Measurements from ENCODE around the gene KIF5B. TPM values are rescaled to one million over a fixed set of nuclear protein-coding genes. Genes with fewer than 3 reads are reported as not detected.
"Not testable (repeated sequence)": the region's sequence is repeated elsewhere in the genome, so short reads cannot be mapped to it uniquely, and the experiment has no call there.

KIF5B gene
- total RNA-seq, 4 donors from 2014 or later, result 80.2 to 116 (median 100) TPM

DNA sequence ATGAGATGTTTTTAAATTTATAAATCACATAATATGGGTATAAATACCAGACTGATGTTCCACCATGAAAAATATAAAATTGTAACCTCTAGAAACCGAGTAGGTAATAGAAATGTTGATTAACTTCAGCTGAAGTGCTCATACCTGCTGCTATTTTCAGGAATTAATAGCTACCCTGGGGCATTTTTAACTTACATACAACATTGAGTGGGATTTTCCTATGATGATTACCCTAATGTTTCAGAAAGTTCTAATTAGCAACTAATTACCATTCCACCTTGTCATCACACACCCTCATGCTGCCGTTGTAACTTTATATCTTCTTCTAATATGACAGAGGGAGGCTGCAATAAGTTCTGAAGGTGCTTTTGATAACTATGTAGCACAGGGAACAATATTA, 74.1 kb downstream of the KIF5B start:
- DNase-seq (ENCODE audit: low spot score in 2 of 2), result no peak
- H3K4me3 ChIP-seq (ENCODE audit: low read depth, poor library complexity, severe bottlenecking), result no peak overlapping the region
- WGBS, 2 donors, result 48 to 54% methylated on average over 2 of the region's 2 CpGs
- TF ChIP-seq POLR2A (IDR thresholded peaks at IDR 0.05), result no peak
- TF ChIP-seq, protein P1, sequence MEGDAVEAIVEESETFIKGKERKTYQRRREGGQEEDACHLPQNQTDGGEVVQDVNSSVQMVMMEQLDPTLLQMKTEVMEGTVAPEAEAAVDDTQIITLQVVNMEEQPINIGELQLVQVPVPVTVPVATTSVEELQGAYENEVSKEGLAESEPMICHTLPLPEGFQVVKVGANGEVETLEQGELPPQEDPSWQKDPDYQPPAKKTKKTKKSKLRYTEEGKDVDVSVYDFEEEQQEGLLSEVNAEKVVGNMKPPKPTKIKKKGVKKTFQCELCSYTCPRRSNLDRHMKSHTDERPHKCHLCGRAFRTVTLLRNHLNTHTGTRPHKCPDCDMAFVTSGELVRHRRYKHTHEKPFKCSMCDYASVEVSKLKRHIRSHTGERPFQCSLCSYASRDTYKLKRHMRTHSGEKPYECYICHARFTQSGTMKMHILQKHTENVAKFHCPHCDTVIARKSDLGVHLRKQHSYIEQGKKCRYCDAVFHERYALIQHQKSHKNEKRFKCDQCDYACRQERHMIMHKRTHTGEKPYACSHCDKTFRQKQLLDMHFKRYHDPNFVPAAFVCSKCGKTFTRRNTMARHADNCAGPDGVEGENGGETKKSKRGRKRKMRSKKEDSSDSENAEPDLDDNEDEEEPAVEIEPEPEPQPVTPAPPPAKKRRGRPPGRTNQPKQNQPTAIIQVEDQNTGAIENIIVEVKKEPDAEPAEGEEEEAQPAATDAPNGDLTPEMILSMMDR (IDR thresholded peaks at IDR 0.05), result no peak
- intact Hi-C loops (cut with DNase I; ENCODE audit: low total_unique reads), result no loop called here

GRCh38 chr10:31980471-31980870, 75.8 kb downstream of the KIF5B start:
- intact Hi-C loops (cut with DNase I; ENCODE audit: low total_unique reads), result no loop called here
- 96% methylated on average over 4 of the region's 4 CpGs for WGBS, 2 donors
- no peak for DNase-seq (ENCODE audit: low spot score in 2 of 2)
- no peak overlapping the region for H3K4me3 ChIP-seq (ENCODE audit: low read depth, poor library complexity, severe bottlenecking)
- no peak for TF ChIP-seq POLR2A (IDR thresholded peaks at IDR 0.05)
- TF ChIP-seq, protein P1 (IDR thresholded peaks at IDR 0.05), result no peak

GRCh38 chr10:31979071-31979470, 77.2 kb downstream of the KIF5B start:
- DNase-seq (ENCODE audit: low spot score in 2 of 2); intact Hi-C loops (cut with DNase I; ENCODE audit: low total_unique reads): not testable (repeated sequence)
- WGBS, 2 donors, result 95 to 98% methylated on average over 18 to 19 of the region's 19 CpGs

GRCh38 chr10:31978156-31978483, 78.1 kb downstream of the KIF5B start:
- no peak for DNase-seq (ENCODE audit: low spot score in 2 of 2)
- TF ChIP-seq POLR2A (IDR thresholded peaks at IDR 0.05), result no peak
- TF ChIP-seq, protein P1 (IDR thresholded peaks at IDR 0.05), result no peak
- WGBS, 2 donors, result 68 to 78% methylated on average over 2 of the region's 2 CpGs
- no peak overlapping the region for H3K4me3 ChIP-seq (ENCODE audit: low read depth, poor library complexity, severe bottlenecking)
- intact Hi-C loops (cut with DNase I; ENCODE audit: low total_unique reads), result no loop called here

More at GRCh38 chr10:31979071-31979470, 77.2 kb downstream of the KIF5B start:
- H3K4me3 ChIP-seq (ENCODE audit: low read depth, poor library complexity, severe bottlenecking), result not testable (repeated sequence)

DNA sequence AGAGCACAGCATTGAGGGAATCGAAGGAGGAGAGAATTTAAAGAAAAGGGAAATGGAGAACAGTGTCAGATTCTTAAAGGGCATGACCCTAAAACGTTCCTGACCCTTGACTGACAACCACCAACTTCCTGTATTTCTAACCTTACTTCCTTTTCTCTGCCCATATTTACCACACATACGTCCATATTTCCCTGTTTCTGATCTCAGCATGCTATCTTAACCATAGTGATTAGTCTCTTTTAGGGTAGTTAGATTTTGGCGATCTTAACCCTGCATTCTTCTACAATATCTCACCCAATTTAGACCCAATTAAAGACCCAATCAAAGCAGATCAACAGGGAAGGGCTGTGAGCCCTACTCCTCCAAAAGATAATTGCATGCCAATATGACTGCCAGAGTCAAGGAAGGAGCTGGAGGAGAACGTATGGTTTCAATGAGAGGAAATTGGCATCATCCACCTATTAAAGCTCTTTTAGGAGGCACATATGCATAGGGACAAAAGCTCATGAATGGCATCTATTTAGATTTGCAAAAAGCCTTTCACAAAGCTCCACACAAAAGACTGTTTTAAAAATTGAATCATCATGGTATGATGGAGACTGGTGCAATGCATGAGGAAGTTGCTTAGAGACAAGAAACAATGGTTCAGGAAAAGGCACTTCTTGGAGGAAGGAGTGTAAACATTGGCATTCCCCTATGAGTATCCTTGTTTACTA, 78.6 kb downstream of the KIF5B start:
- WGBS, 2 donors, result 55 to 58% methylated on average over 5 of the region's 5 CpGs
- no peak overlapping the region for H3K4me3 ChIP-seq (ENCODE audit: low read depth, poor library complexity, severe bottlenecking)
- no peak for DNase-seq (ENCODE audit: low spot score in 2 of 2)
- intact Hi-C loops (cut with DNase I; ENCODE audit: low total_unique reads), result no loop called here
- TF ChIP-seq, protein P1 (IDR thresholded peaks at IDR 0.05), result no peak
- no peak for TF ChIP-seq POLR2A (IDR thresholded peaks at IDR 0.05)

GRCh38 chr10:31975157-31975765, 81.0 kb downstream of the KIF5B start:
- WGBS, 2 donors, result 90 to 91% methylated on average over 6 of the region's 6 CpGs
- no peak overlapping the region for H3K4me3 ChIP-seq (ENCODE audit: low read depth, poor library complexity, severe bottlenecking)
- no peak for DNase-seq (ENCODE audit: low spot score in 2 of 2)
- no peak for TF ChIP-seq POLR2A (IDR thresholded peaks at IDR 0.05)
- TF ChIP-seq, protein P1 (IDR thresholded peaks at IDR 0.05), result no peak
- intact Hi-C loops (cut with DNase I; ENCODE audit: low total_unique reads), result no loop called here

All from lower leg skin (tissue), 4 donors.